PFSK-1 (cell line): ENCODE measurements around the gene EOMES.

Experiments
- FOXP2 ChIP-seq: optimal IDR thresholded peaks from 2 replicates; pipeline ENCODE3; 2011; ENCODE audit warnings: borderline replicate concordance, control low read depth, inconsistent platforms; ENCODE audit not compliant: insufficient read depth; ENCODE audit errors: extremely low read length, extremely low read depth
- POLR2AphosphoS5 ChIP-seq: IDR thresholded peaks from 2 replicates; pipeline ENCODE4 v1.6.1; 2012; ENCODE audit warnings: low read depth, mild to moderate bottlenecking, control low read depth, low read length, moderate library complexity
- SIN3A ChIP-seq: IDR thresholded peaks from 2 replicates; pipeline ENCODE4 v1.6.1; 2012; ENCODE audit warnings: mild to moderate bottlenecking, low read length, moderate library complexity, borderline replicate concordance; ENCODE audit not compliant: insufficient read depth
- TAF1 ChIP-seq: IDR thresholded peaks from 2 replicates; pipeline ENCODE4 v1.6.1; 2012; ENCODE audit warnings: low read length, control low read depth, borderline replicate concordance; ENCODE audit not compliant: insufficient read depth
- TF ChIP-seq, protein P1 (sequence below), 2 experiments: IDR thresholded peaks; 2 replicates each; pipeline versions ENCODE4 v1.6.1 to v1.8.0; 2011 to 2012; ENCODE audit warnings: low read depth in 2 of 2, low read length in 2 of 2, control low read depth in 1 of 2, inconsistent platforms in 1 of 2, mild to moderate bottlenecking in 1 of 2, moderate library complexity in 1 of 2; ENCODE audit not compliant: insufficient read depth in 1 of 2

Gene EOMES

DNA sequence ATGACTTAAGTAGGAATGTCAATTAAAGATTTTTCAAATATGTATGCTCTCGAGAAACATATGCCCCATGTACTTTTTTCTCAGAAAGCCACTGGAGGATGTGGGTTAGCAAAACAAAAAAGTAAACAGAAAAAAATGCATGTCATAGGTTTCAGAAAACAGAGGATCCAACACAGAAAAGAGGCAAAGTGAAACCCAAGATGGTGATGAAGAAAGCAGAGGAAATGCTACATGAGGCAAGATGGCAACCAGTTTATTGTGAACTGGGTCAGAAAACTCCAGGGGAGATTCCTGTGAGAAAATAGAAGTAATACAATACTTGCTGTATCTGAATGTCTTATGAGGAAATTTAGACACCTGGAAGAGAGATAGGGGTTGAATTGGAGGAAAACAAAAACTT is 30.8 kb upstream of the EOMES start:
- TF ChIP-seq TAF1 (no peak), FOXP2 (no peak), POLR2AphosphoS5 (no peak), SIN3A (no peak)
- TF ChIP-seq, protein P1, sequence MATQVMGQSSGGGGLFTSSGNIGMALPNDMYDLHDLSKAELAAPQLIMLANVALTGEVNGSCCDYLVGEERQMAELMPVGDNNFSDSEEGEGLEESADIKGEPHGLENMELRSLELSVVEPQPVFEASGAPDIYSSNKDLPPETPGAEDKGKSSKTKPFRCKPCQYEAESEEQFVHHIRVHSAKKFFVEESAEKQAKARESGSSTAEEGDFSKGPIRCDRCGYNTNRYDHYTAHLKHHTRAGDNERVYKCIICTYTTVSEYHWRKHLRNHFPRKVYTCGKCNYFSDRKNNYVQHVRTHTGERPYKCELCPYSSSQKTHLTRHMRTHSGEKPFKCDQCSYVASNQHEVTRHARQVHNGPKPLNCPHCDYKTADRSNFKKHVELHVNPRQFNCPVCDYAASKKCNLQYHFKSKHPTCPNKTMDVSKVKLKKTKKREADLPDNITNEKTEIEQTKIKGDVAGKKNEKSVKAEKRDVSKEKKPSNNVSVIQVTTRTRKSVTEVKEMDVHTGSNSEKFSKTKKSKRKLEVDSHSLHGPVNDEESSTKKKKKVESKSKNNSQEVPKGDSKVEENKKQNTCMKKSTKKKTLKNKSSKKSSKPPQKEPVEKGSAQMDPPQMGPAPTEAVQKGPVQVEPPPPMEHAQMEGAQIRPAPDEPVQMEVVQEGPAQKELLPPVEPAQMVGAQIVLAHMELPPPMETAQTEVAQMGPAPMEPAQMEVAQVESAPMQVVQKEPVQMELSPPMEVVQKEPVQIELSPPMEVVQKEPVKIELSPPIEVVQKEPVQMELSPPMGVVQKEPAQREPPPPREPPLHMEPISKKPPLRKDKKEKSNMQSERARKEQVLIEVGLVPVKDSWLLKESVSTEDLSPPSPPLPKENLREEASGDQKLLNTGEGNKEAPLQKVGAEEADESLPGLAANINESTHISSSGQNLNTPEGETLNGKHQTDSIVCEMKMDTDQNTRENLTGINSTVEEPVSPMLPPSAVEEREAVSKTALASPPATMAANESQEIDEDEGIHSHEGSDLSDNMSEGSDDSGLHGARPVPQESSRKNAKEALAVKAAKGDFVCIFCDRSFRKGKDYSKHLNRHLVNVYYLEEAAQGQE (IDR thresholded peaks at IDR 0.05; ENCODE audit: insufficient read depth in 1 of 2, low read depth in 2 of 2, low read length in 2 of 2): no peak

DNA sequence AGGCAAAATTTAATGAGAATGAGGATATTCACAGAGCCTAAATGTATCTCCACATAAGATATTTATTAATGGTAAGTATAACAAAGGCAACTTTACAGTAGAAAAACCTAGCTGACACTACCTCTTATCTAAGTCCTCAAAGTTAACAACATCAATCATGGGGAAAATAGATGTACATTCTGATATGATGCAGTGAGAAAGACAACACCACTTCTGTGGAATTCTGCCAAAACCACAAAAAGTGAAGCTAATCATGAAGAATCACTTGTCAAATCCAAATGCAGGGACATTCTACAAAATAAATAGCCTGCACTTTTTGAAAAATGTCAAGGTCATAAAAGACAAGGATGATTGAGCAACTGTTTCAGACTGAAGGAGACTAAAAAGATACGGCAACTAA is 27.5 kb upstream of the EOMES start:
- TF ChIP-seq POLR2AphosphoS5: no peak
- no peak for TF ChIP-seq SIN3A
- no peak for TF ChIP-seq TAF1
- TF ChIP-seq, protein P1 (IDR thresholded peaks at IDR 0.05; ENCODE audit: insufficient read depth in 1 of 2, low read depth in 2 of 2, low read length in 2 of 2): no peak
- no peak for TF ChIP-seq FOXP2

DNA sequence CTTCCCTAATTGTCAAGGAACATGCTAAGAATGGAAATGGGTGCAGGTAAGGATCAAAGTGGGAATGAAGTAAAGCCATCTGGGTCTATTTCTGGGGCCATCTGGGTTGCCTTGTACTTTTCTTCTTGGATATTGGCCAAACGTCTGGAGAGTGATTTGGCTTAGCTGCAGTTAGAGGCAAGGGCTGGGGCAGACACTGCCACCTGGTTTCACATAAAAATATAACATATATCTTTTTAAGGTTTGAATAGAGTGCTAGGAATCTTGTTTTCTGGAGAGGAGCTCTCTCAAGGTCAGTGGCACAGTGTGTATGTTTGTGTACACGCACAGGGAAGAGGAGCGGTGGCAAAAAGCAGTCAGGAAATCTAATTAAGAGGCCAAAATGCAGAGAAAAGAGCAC is 24.7 kb upstream of the EOMES start:
- no peak for TF ChIP-seq POLR2AphosphoS5
- TF ChIP-seq, protein P1 (IDR thresholded peaks at IDR 0.05; ENCODE audit: insufficient read depth in 1 of 2, low read depth in 2 of 2, low read length in 2 of 2): no peak
- no peak for TF ChIP-seq FOXP2
- no peak for TF ChIP-seq SIN3A
- no peak for TF ChIP-seq TAF1

DNA sequence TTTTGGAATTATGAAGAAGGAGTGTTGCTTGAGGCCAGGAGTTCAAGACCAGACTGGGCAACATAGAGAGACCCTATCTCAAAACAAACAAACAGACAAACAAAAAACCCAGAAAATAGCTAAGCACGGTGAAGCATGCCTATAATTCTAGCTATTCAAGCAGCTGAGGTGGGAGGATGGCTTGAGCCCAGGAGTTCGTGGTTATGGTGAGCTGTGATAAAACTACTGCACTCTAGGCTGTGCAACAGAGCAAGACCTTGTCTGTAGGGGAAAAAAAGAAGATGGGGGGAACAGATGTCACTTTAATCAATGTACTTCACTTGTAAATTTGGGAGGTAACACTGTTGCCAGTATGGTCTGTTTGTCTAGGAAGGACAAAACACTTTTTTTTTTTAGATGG is 18.7 kb upstream of the EOMES start:
- TF ChIP-seq FOXP2 (no peak), TAF1 (no peak), POLR2AphosphoS5 (no peak), SIN3A (no peak)
- TF ChIP-seq, protein P1 (IDR thresholded peaks at IDR 0.05; ENCODE audit: insufficient read depth in 1 of 2, low read depth in 2 of 2, low read length in 2 of 2): no peak

DNA sequence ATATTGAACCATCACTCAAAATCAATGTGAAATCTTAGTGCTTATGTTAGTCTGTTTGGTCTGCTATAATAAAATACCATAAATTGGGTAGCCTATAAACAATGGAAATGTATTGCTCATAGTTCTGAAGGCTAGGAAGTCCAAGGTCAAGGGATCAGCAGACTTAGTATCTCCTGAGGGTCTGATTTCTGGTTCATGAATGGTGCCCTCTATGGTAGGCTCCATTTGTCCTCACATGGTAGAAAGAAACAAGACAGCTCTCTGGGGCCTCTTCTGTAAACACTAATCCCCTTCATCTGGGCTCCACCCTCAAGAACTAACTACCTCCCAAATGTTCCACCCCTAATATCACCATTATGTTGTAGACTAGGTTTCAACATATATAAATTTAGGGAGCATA is 15.0 kb upstream of the EOMES start:
- no peak for TF ChIP-seq FOXP2
- TF ChIP-seq SIN3A: no peak
- no peak for TF ChIP-seq TAF1
- TF ChIP-seq, protein P1 (IDR thresholded peaks at IDR 0.05; ENCODE audit: insufficient read depth in 1 of 2, low read depth in 2 of 2, low read length in 2 of 2): no peak
- no peak for TF ChIP-seq POLR2AphosphoS5
